Muscle of arm (tissue), 12 donors: ENCODE data around the gene HOXA11. TPM values are rescaled to one million over a fixed set of nuclear protein-coding genes. Genes with fewer than 3 reads are reported as not detected.
A peak's percentile ranks its signal among the peaks of the same experiment; 100 is the strongest.

Source experiments
- DNase-seq: peaks from one replicate; pipeline ENCODE4 v3.0.0-alpha.2; 2013
- polyA plus RNA-seq, 12 donors: library from polyadenylated mRNA; unstranded; fragments of 120-200 nt; gene quantifications; one replicate each; pipeline ENCODE4 v1.2.1, GENCODE V29; 2013; ENCODE audit not compliant: insufficient read length in 12 of 12

The HOXA11 gene
- polyA plus RNA-seq, 12 donors: 0.58 to 10.1 (median 2.2) TPM; not detected in 1

- no peak for DNase-seq
Measured at GRCh38 chr7:27170426-27171324, 14.4 kb downstream of the HOXA11 start.

- DNase-seq: no peak
Measured at GRCh38 chr7:27169658-27170425, 15.2 kb downstream of the HOXA11 start.

GRCh38 chr7:27168265-27168947 is 16.6 kb downstream of the HOXA11 start:
- no peak for DNase-seq

- DNase-seq: no peak
Measured at GRCh38 chr7:27167916-27168264, 17.1 kb downstream of the HOXA11 start.

- peak; percentile 51 for DNase-seq
Measured at GRCh38 chr7:27166531-27167505, 18.2 kb downstream of the HOXA11 start.

- DNase-seq: peak; percentile 74
Measured at GRCh38 chr7:27165996-27166530, 19.0 kb downstream of the HOXA11 start.

GRCh38 chr7:27165089-27165995 is 19.7 kb downstream of the HOXA11 start, which contains the start of gene HOXA9:
TSS of gene HOXA9 (minus strand) at chr7:27165537. CDS start at chr7:27165457, 80 bp downstream.
- peak; percentile 93 for DNase-seq

- DNase-seq: no peak
Measured at GRCh38 chr7:27164367-27165088, 20.5 kb downstream of the HOXA11 start.

GRCh38 chr7:27164045-27164366 is 21.0 kb downstream of the HOXA11 start:
- DNase-seq: no peak

- no peak for DNase-seq
Measured at GRCh38 chr7:27163288-27164044, 21.6 kb downstream of the HOXA11 start.

- DNase-seq: peak; percentile 34
Measured at GRCh38 chr7:27162561-27163287, 22.3 kb downstream of the HOXA11 start.

- DNase-seq: peak; percentile 53
Measured at GRCh38 chr7:27161721-27162560, 23.1 kb downstream of the HOXA11 start.

GRCh38 chr7:27161214-27161720 is 23.8 kb downstream of the HOXA11 start:
- DNase-seq: no peak

GRCh38 chr7:27160546-27161213 is 24.4 kb downstream of the HOXA11 start:
- DNase-seq: peak; percentile 93

- no peak for DNase-seq
Measured at GRCh38 chr7:27160145-27160545, 24.9 kb downstream of the HOXA11 start.
